Activated CD4-positive, alpha-beta T cell treated with anti-CD3 and anti-CD28 coated beads for 36 hours (primary cell): ENCODE data around the gene SFXN1. TPM values are rescaled to one million over a fixed set of nuclear protein-coding genes. Genes with fewer than 3 reads are reported as not detected.

Experiments used
- ATAC-seq: fragments of 200-7000 bp; cut with Tn5 transposase; one replicate; pipeline ENCODE4 v1.10.0; 2021; ENCODE audit warnings: mild to moderate bottlenecking, moderate library complexity
- CTCF ChIA-PET: fragments of 350-600 bp; sonication (Branson Sonifier 250); formaldehyde crosslinking; loops from one replicate; lab custom pipeline; 2021; ENCODE audit warnings: antibody characterized with exemption; lab: Charles Lee
- POLR2A ChIA-PET: fragments of 350-600 bp; sonication (Branson Sonifier 250); formaldehyde crosslinking; loops from one replicate; lab custom pipeline; 2021; ENCODE audit warnings: antibody characterized with exemption, inconsistent platforms; lab: Charles Lee
- DNase-seq: peaks from one replicate; pipeline ENCODE4 v3.0.0-alpha.2; 2020
- H3K27ac Mint-ChIP-seq: one replicate; pipeline ENCODE4 v1.8.0; 2021; ENCODE audit warnings: mixed read lengths
- H3K27me3 Mint-ChIP-seq: one replicate; pipeline ENCODE4 v1.8.0; 2021; ENCODE audit warnings: mixed read lengths
- H3K36me3 Mint-ChIP-seq: one replicate; pipeline ENCODE4 v1.8.0; 2021; ENCODE audit warnings: low read depth, mixed read lengths
- H3K4me1 Mint-ChIP-seq: one replicate; pipeline ENCODE4 v1.8.0; 2021; ENCODE audit warnings: mixed read lengths
- H3K4me3 Mint-ChIP-seq: one replicate; pipeline ENCODE4 v1.8.0; 2021; ENCODE audit warnings: mild to moderate bottlenecking, moderate library complexity, mixed read lengths
- H3K9me3 Mint-ChIP-seq: one replicate; pipeline ENCODE4 v1.8.0; 2021; ENCODE audit warnings: low read depth, mixed read lengths
- intact Hi-C, 2 experiments: fragments of 100-400 bp; cut with DNase I in 1 of 2; cut with micrococcal nuclease in 1 of 2; formaldehyde crosslinking; loops; one replicate each; pipeline versions ENCODE4 v1.14.2 to v1.15.1; 2022 to 2024; cut with DNase I, micrococcal nuclease
- total RNA-seq, 2 experiments: library from RNA; stranded (reverse); gene quantifications; one replicate each; pipeline ENCODE4 v1.2.3, GENCODE V29; 2021

The SFXN1 gene
- total RNA-seq, 2 experiments from 2014 or later: 322 to 433 TPM

GRCh38 chr5:175478008-175478383, 364 bp upstream of the SFXN1 start:
- ChIA-PET POLR2A (interaction anchor here (0.6 to 2.0 kb wide), 4 partner anchors 14 to 40 kb away, joined by 3 to 8 read pairs (median 4); no protein-coding TSS in a partner anchor), CTCF (interaction anchor here (0.6 to 4.8 kb wide), 6 partner anchors 11 to 57 kb away, joined by 3 to 32 read pairs (median 4); no protein-coding TSS in a partner anchor)
- Mint-ChIP-seq H3K4me1 (peaks cover 41% of the 10 kb centered on the region), H3K36me3 (peaks cover 40% of the 10 kb centered on the region), H3K27me3 (peaks cover 3% of the 10 kb centered on the region), H3K9me3 (no peaks in the 10 kb centered on the region), H3K27ac (peak overlapping the region; percentile 67), H3K4me3 (peak overlapping the region; percentile 97)
- ATAC-seq (no peak), DNase-seq (no peak)
- intact Hi-C loops: loop anchor here (1.0 to 10.0 kb wide), 7 partner anchors 39 to 1861 kb away; partner anchors contain the start of genes BOD1 (in 1 of the 2), CPEB4 (in 1 of the 2), HRH2 (in 1 of the 2) and TSPAN17 (in 1 of the 2)

- H3K4me1 Mint-ChIP-seq: peaks cover 54% of the 10 kb centered on the region
- no peak for DNase-seq
- peaks cover 53% of the 10 kb centered on the region for H3K36me3 Mint-ChIP-seq
- H3K27me3 Mint-ChIP-seq: peaks cover 3% of the 10 kb centered on the region
- intact Hi-C loops: loop anchor here (2.0 to 10.0 kb wide), 3 partner anchors 173 to 1863 kb away; partner anchors contain the start of genes BOD1 (in 1 of the 2) and CPEB4 (in 1 of the 2)
- H3K9me3 Mint-ChIP-seq: no peaks in the 10 kb centered on the region
- no peak for ATAC-seq
- ChIA-PET POLR2A (interaction anchor here (1.0 to 1.6 kb wide), 2 partner anchors 38 to 42 kb away, joined by 9 to 10 read pairs; no protein-coding TSS in a partner anchor), CTCF (interaction anchor here (1.6 to 2.4 kb wide), 3 partner anchors 15 to 44 kb away, joined by 5 to 13 read pairs (median 5); no protein-coding TSS in a partner anchor)
- H3K4me3 Mint-ChIP-seq: peak overlapping the region; percentile 97
- peak overlapping the region; percentile 99 for H3K27ac Mint-ChIP-seq
Measured at GRCh38 chr5:175479125-175479881, 943 bp downstream of the SFXN1 start.

GRCh38 chr5:175483337-175483736, 5.0 kb downstream of the SFXN1 start:
- no peaks in the 10 kb centered on the region for H3K27me3 Mint-ChIP-seq
- peaks cover 80% of the 10 kb centered on the region for H3K4me1 Mint-ChIP-seq
- peak overlapping the region; percentile 68 for H3K27ac Mint-ChIP-seq
- ATAC-seq: no peak
- peaks cover 83% of the 10 kb centered on the region for H3K36me3 Mint-ChIP-seq
- no peaks in the 10 kb centered on the region for H3K9me3 Mint-ChIP-seq
- intact Hi-C loops: no loop called here
- no peak for DNase-seq
- no peak overlapping the region for H3K4me3 Mint-ChIP-seq
- ChIA-PET POLR2A (interaction anchor here (0.7 kb wide), 1 partner anchor 44 kb away, joined by 3 read pairs; no protein-coding TSS in a partner anchor), CTCF (interaction anchor here (2.1 kb wide), 1 partner anchor 19 kb away, joined by 9 read pairs; no protein-coding TSS in a partner anchor)

- H3K27me3 Mint-ChIP-seq: no peaks in the 10 kb centered on the region
- ChIA-PET CTCF (no interaction called here), POLR2A (no interaction called here)
- no peak overlapping the region for H3K4me3 Mint-ChIP-seq
- no peak for DNase-seq
- intact Hi-C loops: no loop called here
- peaks cover 86% of the 10 kb centered on the region for H3K36me3 Mint-ChIP-seq
- peaks cover 89% of the 10 kb centered on the region for H3K4me1 Mint-ChIP-seq
- no peak overlapping the region for H3K27ac Mint-ChIP-seq
- H3K9me3 Mint-ChIP-seq: no peaks in the 10 kb centered on the region
- no peak for ATAC-seq
Measured at GRCh38 chr5:175484322-175484721, 6.0 kb downstream of the SFXN1 start.

GRCh38 chr5:175484829-175485228, 6.5 kb downstream of the SFXN1 start:
- ATAC-seq: no peak
- peaks cover 85% of the 10 kb centered on the region for H3K36me3 Mint-ChIP-seq
- H3K27ac Mint-ChIP-seq: no peak overlapping the region
- ChIA-PET CTCF (no interaction called here), POLR2A (interaction anchor here (0.6 kb wide), 1 partner anchor 9 kb away, joined by 3 read pairs; no protein-coding TSS in a partner anchor)
- H3K27me3 Mint-ChIP-seq: no peaks in the 10 kb centered on the region
- no peak overlapping the region for H3K4me3 Mint-ChIP-seq
- no peaks in the 10 kb centered on the region for H3K9me3 Mint-ChIP-seq
- intact Hi-C loops: no loop called here
- H3K4me1 Mint-ChIP-seq: peaks cover 91% of the 10 kb centered on the region
- no peak for DNase-seq

- POLR2A ChIA-PET: no interaction called here
- CTCF ChIA-PET: no interaction called here
- intact Hi-C loops: no loop called here
- Mint-ChIP-seq H3K4me1 (peaks cover 92% of the 10 kb centered on the region), H3K27ac (no peak overlapping the region), H3K27me3 (no peaks in the 10 kb centered on the region), H3K36me3 (peaks cover 83% of the 10 kb centered on the region), H3K9me3 (no peaks in the 10 kb centered on the region), H3K4me3 (no peak overlapping the region)
- ATAC-seq (no peak), DNase-seq (no peak)
Measured at GRCh38 chr5:175485631-175486030, 7.3 kb downstream of the SFXN1 start.

- CTCF ChIA-PET: no interaction called here
- no peaks in the 10 kb centered on the region for H3K27me3 Mint-ChIP-seq
- ATAC-seq: no peak
Measured at GRCh38 chr5:175487514-175488222, 9.3 kb downstream of the SFXN1 start.

GRCh38 chr5:175489693-175490443, 11.5 kb downstream of the SFXN1 start:
- Mint-ChIP-seq H3K9me3 (no peaks in the 10 kb centered on the region), H3K27ac (peak overlapping the region; percentile 76), H3K36me3 (peaks cover 72% of the 10 kb centered on the region), H3K4me1 (peaks cover 72% of the 10 kb centered on the region), H3K4me3 (no peak overlapping the region), H3K27me3 (no peaks in the 10 kb centered on the region)
- intact Hi-C loops: loop anchor here in 1 of 2 experiments (2.0 kb wide), 1 partner anchor 17 kb away; no protein-coding TSS in a partner anchor
- DNase-seq (no peak), ATAC-seq (no peak)
- ChIA-PET CTCF (interaction anchor here (0.6 to 2.0 kb wide), 5 partner anchors 11 to 46 kb away, joined by 3 to 5 read pairs (median 4); partner anchors contain the start of gene DRD1), POLR2A (interaction anchor here (1.5 kb wide), 1 partner anchor 9 kb away, joined by 9 read pairs; no protein-coding TSS in a partner anchor)

More at GRCh38 chr5:175487514-175488222, 9.3 kb downstream of the SFXN1 start:
- peaks cover 74% of the 10 kb centered on the region for H3K36me3 Mint-ChIP-seq
- peaks cover 77% of the 10 kb centered on the region for H3K4me1 Mint-ChIP-seq
- H3K4me3 Mint-ChIP-seq: no peak overlapping the region
- H3K9me3 Mint-ChIP-seq: no peaks in the 10 kb centered on the region
- POLR2A ChIA-PET: no interaction called here
- no peak for DNase-seq
- intact Hi-C loops: no loop called here
- H3K27ac Mint-ChIP-seq: peak overlapping the region; percentile 18

- Mint-ChIP-seq H3K27ac (no peak overlapping the region), H3K9me3 (no peaks in the 10 kb centered on the region), H3K4me3 (no peak overlapping the region), H3K27me3 (no peaks in the 10 kb centered on the region), H3K4me1 (peaks cover 64% of the 10 kb centered on the region), H3K36me3 (peaks cover 66% of the 10 kb centered on the region)
- ChIA-PET POLR2A (interaction anchor here (0.6 to 1.5 kb wide), 2 partner anchors 10 to 27 kb away, joined by 4 to 9 read pairs; no protein-coding TSS in a partner anchor), CTCF (interaction anchor here (0.8 to 2.0 kb wide), 6 partner anchors 9 to 209 kb away, joined by 3 to 5 read pairs (median 4); no protein-coding TSS in a partner anchor)
- intact Hi-C loops: loop anchor here in 1 of 2 experiments (2.0 kb wide), 1 partner anchor 16 kb away; no protein-coding TSS in a partner anchor
- ATAC-seq (no peak), DNase-seq (no peak)
Measured at GRCh38 chr5:175491223-175491622, 12.9 kb downstream of the SFXN1 start.

GRCh38 chr5:175493260-175493659, 14.9 kb downstream of the SFXN1 start:
- no peaks in the 10 kb centered on the region for H3K9me3 Mint-ChIP-seq

More at GRCh38 chr5:175493260-175493659, 14.9 kb downstream of the SFXN1 start:
- POLR2A ChIA-PET: no interaction called here
- ATAC-seq (no peak), DNase-seq (no peak)
- Mint-ChIP-seq H3K27ac (peak overlapping the region; percentile 45), H3K27me3 (no peaks in the 10 kb centered on the region), H3K36me3 (peaks cover 66% of the 10 kb centered on the region), H3K4me3 (no peak overlapping the region), H3K4me1 (peaks cover 57% of the 10 kb centered on the region)
- CTCF ChIA-PET: interaction anchor here (0.8 kb wide), 1 partner anchor 1184 kb away, joined by 3 read pairs; no protein-coding TSS in a partner anchor
- intact Hi-C loops: no loop called here
